Right renal pelvis (tissue), 4 donors: ENCODE measurements around the gene PMS1. TPM values are rescaled to one million over a fixed set of nuclear protein-coding genes. Genes with fewer than 3 reads are reported as not detected.
A peak's percentile ranks its signal among the peaks of the same experiment; 100 is the strongest.
"Not testable (repeated sequence)": the region's sequence is repeated elsewhere in the genome, so short reads cannot be mapped to it uniquely, and the experiment has no call there.

Experiments used
- DNase-seq, 4 donors: peaks; one replicate each; pipeline ENCODE4 v3.0.0-alpha.2; 2013; ENCODE audit warnings: low read depth in 4 of 4, low spot score in 3 of 4, missing footprints in 1 of 4
- polyA plus RNA-seq, 4 donors: library from polyadenylated mRNA; unstranded; fragments of 120-200 nt; gene quantifications; one replicate each; pipeline ENCODE4 v1.2.1, GENCODE V29; 2013; ENCODE audit not compliant: insufficient read length in 4 of 4

Gene PMS1
- polyA plus RNA-seq, 4 donors: 31.2 to 42.6 (median 38.7) TPM

- no peak for DNase-seq
These were observed 75.9 kb downstream of the PMS1 start for GRCh38 chr2:189860161-189860560.

- no peak for DNase-seq
These were observed 78.5 kb downstream of the PMS1 start for GRCh38 chr2:189862751-189863150.

- DNase-seq: no peak
These were observed 81.6 kb downstream of the PMS1 start for GRCh38 chr2:189865826-189866225.

- no peak for DNase-seq
These were observed 82.0 kb downstream of the PMS1 start for GRCh38 chr2:189866296-189866695.

GRCh38 chr2:189868896-189869295 is 84.6 kb downstream of the PMS1 start:
- DNase-seq: no peak

- DNase-seq: no peak
These were observed 86.3 kb downstream of the PMS1 start for GRCh38 chr2:189870381-189871085.

- no peak for DNase-seq
These were observed 89.4 kb downstream of the PMS1 start for GRCh38 chr2:189873696-189874095.

GRCh38 chr2:189874586-189875320 is 90.5 kb downstream of the PMS1 start:
- DNase-seq: no peak

- DNase-seq: no peak
These were observed 92.0 kb downstream of the PMS1 start for GRCh38 chr2:189876271-189876670.

GRCh38 chr2:189879716-189880081 is 95.4 kb downstream of the PMS1 start:
- no peak for DNase-seq

- no peak for DNase-seq
These were observed 96.2 kb downstream of the PMS1 start for GRCh38 chr2:189880429-189880828.

- peak in 3 of 4 donors; percentile 23 to 58 (median 53) for DNase-seq
These were observed 96.7 kb downstream of the PMS1 start for GRCh38 chr2:189880832-189881492.

GRCh38 chr2:189885368-189885767 is 101.1 kb downstream of the PMS1 start:
- no peak for DNase-seq

GRCh38 chr2:189892546-189893294 is 108.5 kb downstream of the PMS1 start:
- DNase-seq: not testable (repeated sequence)

GRCh38 chr2:189896809-189897208 is 112.6 kb downstream of the PMS1 start:
- no peak for DNase-seq

- DNase-seq: no peak
These were observed 114.9 kb downstream of the PMS1 start for GRCh38 chr2:189899101-189899500.

- DNase-seq: no peak
These were observed 116.5 kb downstream of the PMS1 start for GRCh38 chr2:189900726-189901125.

- no peak for DNase-seq
These were observed 117.4 kb downstream of the PMS1 start for GRCh38 chr2:189901664-189902063.

GRCh38 chr2:189913821-189914220 is 129.6 kb downstream of the PMS1 start:
- no peak for DNase-seq

GRCh38 chr2:189916651-189917050 is 132.4 kb downstream of the PMS1 start:
- DNase-seq: no peak
